ENCODE data around the gene KCNC1.

GRCh38 chr11:17783878-17784277 lies 49.3 kb downstream of the KCNC1 start:
- TF ChIP-seq CTCF (IDR thresholded peaks at IDR 0.05) (no peak), POLR2A (IDR thresholded peaks at IDR 0.05) (no peak)

All from tibial nerve (tissue), 3 donors.